GM12878 (cell line): ENCODE data around the gene TAF4. TPM values are rescaled to one million over a fixed set of nuclear protein-coding genes. Genes with fewer than 3 reads are reported as not detected.

Experiments
- ATAC-seq: fragments of 200-7000 bp; cut with Tn5 transposase; 3 replicates; pipeline ENCODE4 v1.9.1; 2020; ENCODE audit warnings: mild to moderate bottlenecking, moderate library complexity
- BruUV-seq: library from RNA; stranded (reverse); fragments of 400-500 nt; replicated peaks from 2 replicates; lab custom pipeline; 2021; lab: Mats Ljungman, UMichigan
- CTCF ChIA-PET: fragments of 300-600 bp; sonication (Branson Sonifier 250); formaldehyde crosslinking; extraction: SDS; loops from one replicate; lab custom pipeline; 2021; ENCODE audit warnings: inconsistent platforms; lab: Yijun Ruan, JAX
- POLR2A ChIA-PET: fragments of 350-600 bp; formaldehyde crosslinking; extraction: SDS; loops from one replicate; lab custom pipeline; 2021; ENCODE audit warnings: inconsistent platforms; lab: Charles Lee
- RAD21 ChIA-PET: fragments of 300-600 bp; sonication (Branson Sonifier 250); formaldehyde crosslinking; loops from one replicate; lab custom pipeline; 2023; ENCODE audit warnings: antibody characterized with exemption; ENCODE audit not compliant: unreplicated experiment; lab: Charles Lee
- SMC1A ChIA-PET: fragments of 300-600 bp; sonication (Branson Sonifier 250); formaldehyde crosslinking; loops from one replicate; lab custom pipeline; 2023; ENCODE audit not compliant: unreplicated experiment, uncharacterized antibody; lab: Charles Lee
- DNase-seq: peaks from one replicate; pipeline ENCODE4 v3.0.0-alpha.2; 2011; ENCODE audit warnings: low read depth, low spot score
- FAIRE-seq: peaks from 3 replicates; lab custom pipeline; 2011; peaks lifted over from hg19 to GRCh38; lab: Jason Lieb, UNC
- H2AFZ ChIP-seq: 2 replicates; pipeline ENCODE4 v1.6.0; 2011; ENCODE audit warnings: low read depth, low read length, control low read depth; ENCODE audit not compliant: control insufficient read depth
- H3K27ac ChIP-seq: 2 replicates; pipeline ENCODE4 v1.5.1; 2011; ENCODE audit warnings: control low read depth; ENCODE audit not compliant: control insufficient read depth, insufficient read depth
- H3K27me3 ChIP-seq, 2 experiments: replicated peaks in 1 of 2; 2 replicates each; pipeline versions ENCODE4 v1.6.0 to v1.6.1; 2011; ENCODE audit warnings: low read length in 1 of 2; ENCODE audit not compliant: control insufficient read depth in 2 of 2, insufficient read depth in 2 of 2
- H3K36me3 ChIP-seq, 2 experiments: 2 replicates each; pipeline ENCODE4 v1.5.1; 2011; ENCODE audit warnings: low read length in 1 of 2; ENCODE audit not compliant: control insufficient read depth in 2 of 2, insufficient read depth in 2 of 2
- H3K4me1 ChIP-seq: 2 replicates; pipeline ENCODE4 v1.6.1; 2011; ENCODE audit warnings: mild to moderate bottlenecking, low read length, moderate library complexity, mixed read lengths; ENCODE audit not compliant: control insufficient read depth, insufficient read depth
- H3K4me2 ChIP-seq: 2 replicates; pipeline ENCODE4 v1.6.0; 2011; ENCODE audit warnings: control low read depth; ENCODE audit not compliant: control insufficient read depth, insufficient read depth
- H3K4me3 ChIP-seq: fragments of 200-600 bp; sonication (generic); 2 replicates; pipeline ENCODE4 v1.5.1; 2016
- H3K79me2 ChIP-seq: 2 replicates; pipeline ENCODE4 v1.6.0; 2011; ENCODE audit warnings: low read length; ENCODE audit not compliant: control insufficient read depth, insufficient read depth
- H3K9ac ChIP-seq: 2 replicates; pipeline ENCODE4 v1.8.0; 2011; ENCODE audit warnings: low read length, control low read depth, mixed read lengths; ENCODE audit not compliant: control insufficient read depth, insufficient read depth
- H3K9me3 ChIP-seq: replicated peaks from 3 replicates; pipeline ENCODE4 v1.5.1; 2011; ENCODE audit warnings: mild to moderate bottlenecking, low read length; ENCODE audit not compliant: control insufficient read depth, insufficient read depth
- H4K20me1 ChIP-seq: 2 replicates; pipeline ENCODE4 v1.6.0; 2011; ENCODE audit not compliant: control insufficient read depth, insufficient read depth
- BHLHE40 ChIP-seq, 2 experiments: fragments of 450-650 bp in 1 of 2; IDR thresholded peaks; 2 replicates each; pipeline ENCODE4 v1.6.1; 2011 to 2017; ENCODE audit warnings: low read depth in 2 of 2, borderline replicate concordance in 1 of 2, improper control_type of control experiment in 1 of 2, low read length in 1 of 2, mild to moderate bottlenecking in 1 of 2
- MEF2B ChIP-seq: fragments of 450-650 bp; IDR thresholded peaks from 2 replicates; pipeline ENCODE4 v1.6.1; 2018; ENCODE audit warnings: mild to moderate bottlenecking, moderate library complexity; ENCODE audit not compliant: partially characterized antibody, poor library complexity, severe bottlenecking
- PAX8 ChIP-seq: fragments of 450-650 bp; IDR thresholded peaks from 2 replicates; pipeline ENCODE4 v1.6.1; 2017; ENCODE audit warnings: mild to moderate bottlenecking, moderate library complexity
- SRF ChIP-seq, 2 experiments: IDR thresholded peaks; 2 replicates each; pipeline ENCODE4 v1.6.1; 2011; ENCODE audit warnings: low read depth in 2 of 2, low read length in 2 of 2, mild to moderate bottlenecking in 1 of 2, moderate library complexity in 1 of 2
- USF2 ChIP-seq: IDR thresholded peaks from 2 replicates; pipeline ENCODE4 v1.6.1; 2011; ENCODE audit warnings: low read depth, low read length, improper control_type of control experiment, borderline replicate concordance
- YBX1 ChIP-seq: fragments of 450-650 bp; IDR thresholded peaks from 2 replicates; pipeline ENCODE4 v1.6.1; 2016; ENCODE audit warnings: antibody characterized with exemption
- ZBTB4 ChIP-seq: fragments of 450-650 bp; formaldehyde crosslinking; IDR thresholded peaks from 2 replicates; pipeline ENCODE4 v1.4.0; 2022; ENCODE audit warnings: mild to moderate bottlenecking, moderate library complexity
- ZNF274 ChIP-seq: IDR thresholded peaks from one replicate; pipeline ENCODE4 v1.8.0; 2011; ENCODE audit not compliant: insufficient read length, insufficient read depth
- WGBS: methylation state at CpG from one replicate; pipeline ENCODE4 v1.1.6; 2016; ENCODE audit warnings: low lambda C conversion rate; ENCODE audit not compliant: insufficient replicate concordance, insufficient coverage; ENCODE audit errors: missing lambda C conversion rate; 5-methylcytosine and 5-hydroxymethylcytosine counted together
- in situ Hi-C: fragments of 300-500 bp; cut with MboI; formaldehyde crosslinking; loops from 9 replicates; pipeline ENCODE4 v1.14.3; 2018; ENCODE audit warnings: mixed read lengths
- intact Hi-C: fragments of 100-400 bp; cut with micrococcal nuclease; formaldehyde crosslinking; loops from one replicate; pipeline ENCODE4 v1.14.2; 2022; ENCODE audit not compliant: unreplicated experiment
- polyA plus RNA-seq, 11 experiments: library from polyadenylated mRNA; depleted of rRNA in 4 of 11; unstranded in 6 of 11; stranded (reverse) in 5 of 11; fragments of >200 nt; fragmentation: Nextera tagmentation in 4 of 11; fragmentation: Illumina TruSeq in 1 of 11; extraction: Ambion mirVana in 4 of 11; extraction: Trizol in 1 of 11; gene quantifications; 1 replicate in 1 of 11; 2 replicates in 10 of 11; pipeline versions ENCODE4 v1.2.1 to v1.2.3, GENCODE V29; 2011 to 2016; ENCODE audit warnings: inconsistent platforms in 2 of 11, missing spikeins in 2 of 11, low read depth in 1 of 11
- total RNA-seq, 4 experiments: library from RNA; depleted of rRNA in 3 of 4; stranded (reverse); fragments of >200 nt in 3 of 4; fragmentation: Illumina TruSeq in 1 of 4; extraction: Trizol in 1 of 4; gene quantifications; 2 replicates each; pipeline versions ENCODE4 v1.2.1 to v1.2.3, GENCODE V29; 2013 to 2021

TAF4 gene
- total and polyA plus RNA-seq, 10 of the 15 experiments (the other 5 are each of a cell fraction or from before 2014, with no cell fraction given): 0.39 to 16.9 (median 3.4) TPM

GRCh38 chr20:62007127-62007647 is 58.5 kb downstream of the TAF4 start:
- no peak overlapping the region for H3K4me2 ChIP-seq
- no peak overlapping the region for H3K4me3 ChIP-seq
- ATAC-seq (no peak), DNase-seq (no peak), FAIRE-seq (no peak)
- no peaks in the 10 kb centered on the region for H3K79me2 ChIP-seq
- TF ChIP-seq USF2 (no peak), SRF (IDR thresholded peaks at IDR 0.05; ENCODE audit: low read depth in 2 of 2, low read length in 2 of 2) (no peak), ZBTB4 (CRISPR knock-in tag) (no peak), YBX1 (no peak), ZNF274 (no peak), MEF2B (no peak), PAX8 (no peak), BHLHE40 (IDR thresholded peaks at IDR 0.05; ENCODE audit: borderline replicate concordance in 1 of 2, low read depth in 2 of 2, low read length in 1 of 2) (no peak)
- RAD21 ChIA-PET: no interaction called here
- in situ Hi-C loops (loop anchor here (25.0 kb wide), 1 partner anchor 380 kb away; the partner anchor contains the start of gene RPS21), intact Hi-C loops (no loop called here)
- H3K4me1 ChIP-seq: no peaks in the 10 kb centered on the region
- H3K27me3 ChIP-seq: no peaks in the 10 kb centered on the region
- WGBS: 93% methylated on average over 16 of the region's 17 CpGs
- no TSS peak for BruUV-seq
- H2AFZ ChIP-seq: no peak overlapping the region
- no peak overlapping the region for H3K27ac ChIP-seq
- POLR2A ChIA-PET: no interaction called here
- H4K20me1 ChIP-seq: no peaks in the 10 kb centered on the region; the same call in 1 of the 2 replicates
- CTCF ChIA-PET: no interaction called here
- H3K9me3 ChIP-seq: no peaks in the 10 kb centered on the region
- H3K9ac ChIP-seq: no peak overlapping the region
- SMC1A ChIA-PET: no interaction called here
- H3K36me3 ChIP-seq: peaks cover 23 to 39% of the 10 kb centered on the region in 2 experiments
